Measurements from ENCODE around the gene NDUFAF8.

NDUFAF8 gene

DNA sequence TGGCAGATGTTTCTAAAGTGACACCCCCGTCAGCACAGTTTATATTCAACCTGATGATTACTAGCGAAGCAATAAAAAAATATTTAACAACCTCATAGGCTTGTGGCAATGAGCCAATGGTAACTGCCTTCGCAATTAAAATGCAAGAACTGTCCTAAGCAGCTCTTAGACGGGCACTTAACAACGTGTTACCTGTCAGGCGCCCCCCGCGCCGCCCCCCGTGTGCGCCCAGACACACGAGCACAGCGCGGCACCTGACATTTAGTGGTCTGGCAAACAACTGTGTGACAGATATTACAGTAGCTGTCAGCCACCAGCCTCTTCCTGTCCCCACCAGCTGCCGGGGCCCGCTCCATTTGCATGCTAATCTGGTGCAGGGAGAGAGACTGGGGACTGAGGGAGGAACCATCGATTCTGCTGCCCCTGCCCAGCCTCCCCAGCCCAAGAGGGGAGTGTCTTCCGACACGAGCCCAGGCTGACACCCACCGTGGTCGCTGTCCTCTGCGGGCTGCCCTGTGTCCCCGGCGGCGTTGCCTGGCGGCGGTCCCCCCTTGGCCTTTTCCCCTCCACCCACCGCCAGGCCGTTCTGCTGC lies 12.7 kb downstream of the NDUFAF8 start:
- DNase-seq (ENCODE audit: low read depth in 2 of 2), result no peak

DNA sequence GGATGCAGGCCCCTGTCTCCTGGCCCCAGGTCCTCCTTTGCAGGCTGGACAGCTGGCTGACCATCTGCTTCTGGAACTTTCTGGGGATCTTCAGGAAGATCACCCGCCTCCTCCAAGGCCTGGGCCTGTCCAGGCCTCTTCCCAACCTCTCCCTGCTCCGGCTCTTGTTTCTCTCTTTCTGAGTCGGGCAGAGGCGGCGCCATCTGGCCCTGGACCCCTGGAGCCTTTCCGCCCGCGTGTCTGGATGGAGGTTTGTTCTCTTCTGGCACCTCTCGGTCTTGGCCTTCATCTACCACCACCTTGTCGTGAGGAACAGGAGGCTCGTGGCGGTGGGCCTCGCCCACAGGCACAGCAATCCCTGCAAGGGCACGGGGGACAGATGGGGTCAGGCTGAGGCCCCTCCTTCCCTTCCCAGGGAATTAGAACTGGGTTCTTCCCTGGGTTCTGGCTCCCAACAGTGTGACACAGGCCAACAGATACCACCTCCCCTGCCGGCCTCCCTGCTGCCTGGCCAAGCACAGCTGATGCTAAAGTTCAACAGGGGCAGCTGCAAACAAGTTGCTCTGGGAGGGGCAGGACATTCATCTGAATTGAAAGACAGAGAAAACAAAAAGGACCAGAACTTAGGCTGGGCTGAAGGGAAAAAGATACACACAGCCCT lies 13.3 kb downstream of the NDUFAF8 start:
- DNase-seq (ENCODE audit: low read depth in 2 of 2), result no peak

DNA sequence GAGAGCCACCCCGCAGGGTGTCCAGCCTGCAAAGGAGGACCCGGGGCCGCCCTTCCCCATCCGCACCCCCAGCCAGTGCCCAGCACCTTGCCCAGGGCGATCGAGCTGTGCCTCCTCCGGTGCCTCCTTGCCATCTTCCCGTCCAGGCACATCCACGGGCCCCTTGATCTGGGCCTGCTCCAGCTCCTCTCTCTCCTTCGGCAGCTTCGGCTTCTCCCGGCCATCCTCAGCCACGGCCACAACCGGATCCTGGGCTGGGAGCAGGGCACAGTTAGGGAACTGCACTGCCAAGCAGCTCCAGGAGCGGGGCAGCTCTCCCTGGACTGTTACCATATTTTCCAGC lies 13.8 kb downstream of the NDUFAF8 start:
- no peak for DNase-seq (ENCODE audit: low read depth in 2 of 2)

DNA sequence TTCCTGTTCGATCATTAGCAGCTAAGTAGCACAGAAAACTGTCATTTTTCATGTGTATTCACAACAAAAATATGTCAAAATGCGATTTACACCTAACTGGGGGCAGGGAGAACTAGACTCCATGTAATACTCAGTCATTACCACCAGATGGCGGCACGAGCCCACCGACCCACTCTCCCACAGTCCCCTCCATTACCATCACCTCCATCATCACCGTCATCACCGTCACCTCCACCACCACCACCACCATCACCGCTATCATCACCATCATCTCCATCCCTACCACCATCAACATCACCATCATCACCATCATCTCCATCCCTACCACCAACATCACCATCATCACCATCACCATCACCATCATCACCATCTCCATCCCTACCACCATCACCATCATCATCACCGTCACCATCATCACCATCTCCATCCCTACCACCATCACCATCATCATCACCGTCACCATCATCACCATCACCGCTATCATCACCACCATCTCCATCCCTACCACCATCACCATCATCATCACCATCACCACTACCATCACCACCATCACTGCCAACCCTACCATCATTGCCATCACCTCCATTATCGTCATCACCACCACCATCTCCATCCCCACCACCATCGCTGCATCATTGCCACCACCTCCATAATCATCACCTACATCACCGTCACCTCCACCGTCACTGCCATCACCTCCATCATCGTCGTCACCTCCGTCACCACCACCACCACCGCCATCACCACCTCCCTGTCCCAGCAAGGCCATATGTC lies 14.4 kb downstream of the NDUFAF8 start:
- DNase-seq (ENCODE audit: low read depth in 2 of 2), result peak; percentile 15 to 32

DNA sequence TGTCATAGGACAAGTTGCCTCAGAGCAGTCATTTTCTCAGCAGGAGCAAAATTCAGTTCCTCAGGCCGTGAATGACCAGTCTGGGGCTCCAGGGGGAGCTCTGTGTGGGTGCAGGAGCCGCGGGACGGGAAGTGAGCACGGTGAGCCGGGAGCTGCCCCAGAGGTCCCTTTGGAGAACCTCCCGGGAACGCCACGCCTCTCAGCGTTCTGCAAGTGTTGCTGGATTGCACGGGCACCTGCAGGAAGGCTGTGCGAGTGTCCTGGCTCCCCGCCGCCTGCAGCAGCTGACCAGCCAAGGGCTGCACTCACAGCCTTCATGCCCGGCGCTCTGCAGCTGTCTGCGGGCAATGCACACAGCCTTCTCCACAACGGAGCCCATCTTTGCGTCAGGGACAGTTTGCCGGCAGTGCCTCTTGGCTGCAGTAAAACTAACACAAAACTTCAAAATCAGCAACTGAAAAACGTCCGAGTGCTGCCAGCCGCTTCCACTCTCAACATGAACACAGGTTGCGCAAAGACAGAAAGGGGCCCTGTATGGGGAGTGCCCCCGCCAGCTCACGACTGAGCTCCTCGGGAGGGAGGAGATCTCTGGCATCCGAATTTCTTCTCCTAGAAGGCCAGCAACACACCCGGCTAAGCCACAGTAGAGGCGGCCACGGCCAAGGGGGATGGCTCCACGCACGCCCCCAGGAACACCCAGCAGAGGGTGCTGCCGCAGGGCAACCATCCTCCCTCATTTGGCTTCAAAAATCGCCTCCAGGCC lies 16.0 kb downstream of the NDUFAF8 start:
- no peak for DNase-seq (ENCODE audit: low read depth in 2 of 2)

DNA sequence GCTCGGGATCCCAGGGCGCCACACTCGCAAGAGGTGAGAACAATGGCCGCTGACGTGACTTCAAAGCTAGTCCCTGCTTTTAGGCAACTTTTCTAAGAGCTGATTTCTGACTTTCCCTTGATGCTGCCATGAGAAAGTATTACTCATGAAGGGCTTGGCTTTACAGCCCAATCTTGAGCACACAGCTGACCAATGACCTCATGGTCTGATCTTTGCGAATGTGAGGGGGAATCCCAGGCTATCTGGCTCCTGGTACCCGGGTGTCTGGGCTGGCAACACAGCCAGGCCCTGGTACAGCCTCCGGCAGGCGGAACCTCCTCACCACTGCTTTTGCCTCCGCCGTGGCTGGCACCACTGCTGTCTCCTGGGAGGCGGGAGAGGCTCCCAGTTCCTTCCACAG lies 17.5 kb downstream of the NDUFAF8 start:
- no peak for DNase-seq (ENCODE audit: low read depth in 2 of 2)

DNA sequence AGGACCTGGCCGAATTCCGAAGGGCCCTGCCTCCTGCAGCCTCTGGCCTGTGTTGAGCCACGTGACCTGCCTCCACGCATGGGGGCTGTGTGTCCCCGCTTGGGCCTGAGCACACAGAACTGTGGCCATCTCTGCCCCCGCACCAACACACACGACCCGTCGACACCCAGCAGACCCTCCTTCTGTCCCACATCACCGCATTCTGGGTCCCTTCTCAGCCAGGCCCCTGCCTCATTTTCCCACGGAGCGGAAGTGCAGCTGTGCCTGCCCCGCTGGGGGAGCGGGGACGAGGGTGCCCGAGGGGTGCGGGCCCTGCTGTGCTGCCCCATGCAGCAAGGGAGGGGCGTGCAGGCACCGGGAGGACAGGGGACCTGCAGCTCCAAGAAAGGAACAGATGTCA lies 18.4 kb downstream of the NDUFAF8 start:
- DNase-seq (ENCODE audit: low read depth in 2 of 2), result no peak

DNA sequence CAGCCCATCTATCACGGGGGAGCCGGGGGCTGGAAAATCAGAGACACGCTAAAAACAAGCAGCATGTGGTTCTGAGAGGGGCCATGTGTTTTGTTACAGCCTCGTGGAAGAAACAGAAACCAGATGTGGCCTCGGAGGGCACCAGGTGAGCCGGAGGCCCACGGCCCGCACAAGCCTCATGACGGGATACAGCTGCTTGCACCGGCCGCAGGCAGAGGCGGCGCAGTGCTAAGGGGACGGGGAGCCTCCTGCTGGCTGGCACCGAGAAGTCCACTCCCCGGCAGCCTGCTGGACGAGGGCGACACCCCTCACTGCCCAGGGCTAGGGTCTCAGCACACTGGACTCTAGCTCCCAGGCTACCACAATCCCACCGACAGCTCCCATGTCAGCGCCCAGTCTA lies 19.2 kb downstream of the NDUFAF8 start:
- DNase-seq (ENCODE audit: low read depth in 2 of 2), result no peak

DNA sequence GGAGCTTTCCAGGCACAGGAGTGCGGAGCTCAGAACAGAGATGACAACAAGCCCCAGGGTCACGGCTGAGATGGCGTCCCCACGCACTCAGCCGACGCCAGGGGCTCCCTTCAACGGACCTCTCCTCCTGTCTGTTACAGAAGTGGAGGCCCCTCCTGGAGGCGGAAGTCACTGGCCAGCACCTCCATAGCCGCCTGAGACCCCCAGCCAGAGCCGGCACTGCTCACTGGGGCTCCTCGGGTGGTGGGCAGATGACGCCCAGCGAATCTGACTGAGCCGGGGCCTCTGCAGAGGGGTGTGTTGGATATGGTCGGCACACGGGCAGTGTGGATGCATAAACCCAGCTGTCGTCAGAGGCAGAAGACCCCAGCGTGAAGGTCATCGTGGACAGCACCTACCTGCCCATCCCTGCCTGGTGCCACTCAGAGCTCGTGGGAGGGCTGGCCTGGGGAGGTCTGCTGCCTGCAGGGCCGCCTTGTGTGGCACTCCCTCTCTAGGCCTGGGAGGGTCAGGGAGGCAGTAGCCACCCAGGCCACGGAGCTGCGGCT lies 20.0 kb downstream of the NDUFAF8 start:
- no peak for DNase-seq (ENCODE audit: low read depth in 2 of 2)

DNA sequence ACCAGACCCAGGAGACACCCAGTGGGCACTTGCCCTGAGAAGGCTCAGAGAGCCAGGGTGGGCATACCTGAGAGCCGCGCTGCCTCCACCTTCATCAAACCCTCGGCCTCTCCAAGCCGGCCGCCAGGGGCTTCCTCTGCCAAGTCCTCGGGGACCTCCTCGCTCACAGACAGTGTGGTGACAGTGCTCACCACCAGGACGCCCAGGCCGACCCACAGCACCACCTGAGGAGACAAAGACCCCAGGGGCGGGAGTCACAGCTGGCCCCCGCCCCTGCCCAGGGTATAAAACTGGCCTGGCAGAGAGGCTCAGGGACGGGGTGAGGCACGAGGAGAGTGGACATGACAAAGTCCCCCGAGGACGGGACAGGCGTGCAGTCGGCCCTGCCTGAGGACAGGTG lies 21.1 kb downstream of the NDUFAF8 start:
- no peak for DNase-seq (ENCODE audit: low read depth in 2 of 2)

DNA sequence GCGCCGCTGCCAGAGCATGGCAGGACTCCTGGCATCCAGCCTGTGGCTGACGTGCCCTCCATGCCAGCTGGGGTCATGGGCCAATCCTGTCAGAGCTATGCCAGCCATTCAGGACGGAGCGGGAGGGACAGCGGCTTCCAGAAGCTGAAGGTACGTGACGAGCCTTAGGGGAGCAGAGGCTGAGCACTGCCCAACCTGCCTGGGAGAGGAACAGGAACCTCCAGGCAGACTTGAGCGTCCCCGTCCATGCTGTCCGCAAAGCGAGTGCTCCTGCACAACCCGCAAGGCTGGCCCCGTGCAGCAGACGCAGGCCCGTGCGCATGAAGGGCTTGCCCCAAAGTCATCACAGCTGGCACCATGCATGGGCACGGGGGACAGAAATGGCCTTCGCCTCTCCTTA lies 21.5 kb downstream of the NDUFAF8 start:
- no peak for DNase-seq (ENCODE audit: low read depth in 2 of 2)

DNA sequence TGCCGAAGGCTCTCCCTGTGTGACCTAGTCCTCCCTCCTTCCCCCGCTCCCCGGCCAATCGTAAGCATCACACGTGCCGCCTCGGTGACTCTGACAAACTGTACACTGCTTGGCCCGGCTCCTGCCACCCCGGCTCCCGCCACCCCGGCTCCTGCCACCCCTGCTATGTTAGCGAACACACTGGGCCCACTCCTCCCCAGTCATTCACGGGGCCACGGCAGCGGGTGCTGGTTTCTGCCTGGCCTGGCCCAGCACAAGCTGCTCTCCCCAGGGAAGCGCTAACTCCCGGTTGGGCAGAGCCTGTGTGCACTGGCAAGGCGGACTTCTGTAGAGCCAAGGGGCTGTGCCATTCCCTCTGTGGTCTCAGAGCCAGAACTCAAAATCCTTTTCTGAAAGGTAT lies 22.0 kb downstream of the NDUFAF8 start:
- DNase-seq (ENCODE audit: low read depth in 2 of 2), result no peak

DNA sequence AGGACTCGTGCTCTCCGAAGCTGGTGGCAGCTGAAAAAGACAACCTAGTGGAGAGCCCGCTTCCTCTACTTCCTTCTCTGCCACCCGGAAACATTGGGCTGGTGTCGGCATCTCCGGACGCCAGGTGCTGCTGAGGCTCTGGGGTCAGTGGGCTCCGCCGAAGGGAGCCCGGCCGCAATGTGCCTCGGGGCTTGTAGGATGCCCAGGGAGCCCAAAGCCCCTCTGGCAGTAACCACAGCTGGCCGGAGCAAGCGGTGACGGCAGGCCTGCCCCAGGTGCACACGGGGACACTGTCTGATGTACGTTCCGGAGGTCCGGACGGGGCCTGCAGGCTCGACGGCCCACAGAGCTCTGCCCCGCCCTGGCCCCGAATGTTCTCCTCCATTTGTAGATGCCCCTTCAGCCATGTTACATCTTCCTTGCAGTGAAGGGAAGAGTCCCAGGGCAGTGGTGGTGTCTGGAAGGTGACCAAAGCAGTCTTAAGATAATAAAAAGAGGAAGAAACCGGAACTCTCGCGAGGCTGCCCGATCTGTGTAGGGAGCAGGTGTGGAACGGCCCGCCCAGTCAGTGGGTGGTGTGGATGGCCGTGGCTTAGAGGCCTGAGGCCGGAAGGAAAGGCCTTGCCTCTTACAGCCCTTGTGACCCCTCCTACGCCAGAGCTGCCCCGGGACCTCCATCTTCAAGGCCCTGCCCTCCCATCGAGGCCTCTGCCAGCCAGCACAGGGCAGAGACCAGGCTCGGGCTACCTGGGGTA lies 22.6 kb downstream of the NDUFAF8 start:
- no peak for DNase-seq (ENCODE audit: low read depth in 2 of 2)

DNA sequence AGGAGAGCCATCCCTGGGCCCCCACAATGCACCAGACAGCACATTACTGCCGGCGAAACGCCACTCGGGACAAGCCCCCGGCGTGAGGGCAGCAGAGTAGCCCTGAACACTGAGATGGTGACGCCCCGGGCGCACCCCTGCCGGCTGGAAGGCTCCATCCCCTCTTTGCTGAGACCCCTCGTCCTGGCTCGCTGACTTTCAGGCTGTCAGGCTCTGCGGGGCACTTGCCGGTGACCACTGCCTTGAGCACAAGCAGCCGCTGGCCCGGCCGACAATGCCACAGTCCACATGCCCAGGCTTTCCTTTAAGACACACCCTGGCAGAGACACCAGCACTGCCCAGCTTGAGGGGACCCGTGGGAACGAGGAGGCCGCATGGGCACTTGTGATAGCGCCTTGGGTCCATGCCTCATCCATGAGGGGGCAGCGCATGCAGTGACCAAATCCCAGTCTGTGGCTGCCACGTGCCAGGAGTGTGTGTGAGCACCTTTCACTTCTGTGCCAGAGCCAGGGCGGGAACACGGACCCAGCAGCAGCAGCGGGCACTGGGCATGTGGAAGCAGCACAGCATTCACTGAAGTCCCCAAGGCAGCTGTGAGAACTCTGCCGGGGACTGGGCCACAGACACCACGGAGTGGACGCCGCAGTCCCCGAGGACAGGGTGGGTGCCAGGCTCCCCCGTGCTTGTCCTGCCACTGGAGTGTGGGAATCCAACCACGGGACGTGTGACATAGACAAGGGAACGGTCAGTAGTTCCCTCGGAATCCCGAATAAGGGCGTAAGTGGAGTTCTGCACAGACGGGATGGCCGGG lies 24.5 kb downstream of the NDUFAF8 start:
- DNase-seq (ENCODE audit: low read depth in 2 of 2), result no peak

DNA sequence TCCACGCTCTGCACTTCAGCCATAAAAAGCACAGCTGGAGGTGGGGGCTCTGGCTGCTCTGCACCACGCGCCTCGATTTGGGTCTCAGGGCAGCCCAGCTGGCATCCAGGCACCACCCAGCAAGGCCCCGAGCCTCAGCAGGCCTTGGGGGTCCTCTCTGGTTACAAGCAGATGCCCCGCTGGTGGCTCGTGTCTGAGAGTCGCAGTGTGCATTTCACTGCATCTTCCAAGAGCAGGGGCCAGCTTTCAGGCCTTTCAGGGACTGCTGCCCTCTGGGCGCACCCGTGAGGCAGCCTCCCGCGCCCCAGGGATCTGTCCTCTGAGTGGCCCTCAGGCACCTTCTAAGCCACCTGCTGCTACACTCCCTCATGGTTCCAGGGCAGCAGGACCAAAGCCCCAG lies 25.5 kb downstream of the NDUFAF8 start:
- DNase-seq (ENCODE audit: low read depth in 2 of 2), result no peak

DNA sequence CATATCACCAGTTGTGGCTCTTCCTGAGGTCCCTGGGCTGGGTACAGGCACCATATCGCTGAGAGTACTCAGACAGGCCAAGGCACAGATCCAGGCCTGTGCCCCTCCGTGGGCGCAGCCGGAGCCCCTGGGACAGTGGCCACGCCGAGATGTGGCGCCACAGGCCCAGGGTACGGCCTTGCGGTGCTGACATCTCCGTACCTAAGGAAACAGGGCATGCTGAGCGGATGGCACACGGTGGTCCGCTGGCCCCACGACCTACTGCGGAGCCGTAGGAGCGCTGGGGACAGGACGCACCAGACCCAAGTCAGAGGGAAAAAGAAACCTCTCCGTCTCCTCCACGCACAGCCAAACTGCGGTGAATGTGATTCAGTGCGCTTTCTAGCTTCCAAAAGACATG lies 26.5 kb downstream of the NDUFAF8 start:
- DNase-seq (ENCODE audit: low read depth in 2 of 2), result no peak

DNA sequence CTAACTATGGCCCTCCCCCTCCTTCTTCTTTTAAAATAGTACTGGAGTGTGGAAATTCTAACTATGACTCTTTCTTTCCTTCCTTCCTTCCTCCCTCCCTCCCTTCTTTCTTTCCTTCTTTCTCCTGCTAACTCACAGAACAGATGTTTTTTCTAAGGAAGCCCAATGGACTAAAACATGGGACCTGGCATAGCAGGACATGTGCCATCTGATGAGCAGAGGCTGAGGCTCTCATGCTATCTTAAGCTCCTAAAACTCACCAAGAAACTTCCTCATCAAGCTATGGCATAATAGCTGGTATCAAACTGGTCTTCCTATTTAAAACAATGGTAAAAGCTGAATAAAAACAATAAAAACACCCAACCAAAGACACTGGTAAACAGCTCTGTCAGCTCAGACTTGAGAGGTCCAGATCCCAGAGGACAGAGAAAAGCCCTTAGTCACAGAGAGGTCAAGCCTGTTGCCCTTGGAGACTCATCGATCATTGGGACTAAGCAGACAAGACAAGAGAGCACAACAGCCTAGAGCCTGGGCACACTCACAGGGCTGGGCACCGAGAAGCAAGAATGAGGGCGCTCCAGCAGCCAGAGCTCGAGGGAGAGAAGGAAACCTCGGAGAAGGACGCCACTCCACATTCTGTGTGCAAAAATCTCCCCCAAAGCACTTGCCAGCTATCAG lies 28.4 kb downstream of the NDUFAF8 start:
- no peak for DNase-seq (ENCODE audit: low read depth in 2 of 2)

DNA sequence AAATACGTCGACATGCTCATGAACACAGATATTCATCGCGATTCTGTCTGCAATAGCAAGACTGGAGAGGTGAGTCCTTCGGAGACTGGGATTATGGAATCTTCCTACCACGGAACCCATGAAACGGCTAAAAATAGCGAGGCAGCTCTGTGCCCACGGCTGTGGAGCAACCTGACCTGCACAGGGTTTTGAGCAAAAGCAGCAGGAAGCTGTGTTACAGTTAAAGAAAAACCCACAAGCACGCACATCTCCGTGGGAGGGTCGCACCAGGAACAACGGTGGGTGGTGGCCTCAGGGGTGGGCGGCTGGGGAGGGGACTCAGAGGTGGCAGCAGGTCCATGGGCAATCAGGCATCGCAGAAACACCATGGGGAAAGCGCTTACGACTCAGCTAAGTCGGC lies 31.2 kb downstream of the NDUFAF8 start:
- no peak for DNase-seq (ENCODE audit: low read depth in 2 of 2)

DNA sequence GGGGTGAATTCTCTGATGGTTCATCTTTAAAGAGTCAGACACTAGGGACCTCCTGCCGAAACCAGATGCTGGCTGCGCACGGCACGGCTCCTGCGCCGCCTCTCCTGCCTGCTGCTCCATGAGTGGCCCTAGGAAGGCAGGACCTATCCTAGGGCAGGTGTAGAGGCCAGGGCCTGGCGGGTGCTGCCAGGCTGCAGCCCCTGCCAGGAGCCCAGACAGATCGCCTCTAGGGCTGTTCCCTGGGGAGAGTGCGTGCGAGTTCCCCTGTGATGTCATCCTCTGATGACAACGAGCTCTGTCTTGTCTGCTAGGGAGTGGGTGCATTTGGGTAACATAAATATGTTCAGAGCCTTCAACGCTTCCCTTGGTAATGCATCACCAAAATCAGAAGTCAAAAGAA lies 32.1 kb downstream of the NDUFAF8 start:
- no peak for DNase-seq (ENCODE audit: low read depth in 2 of 2)

DNA sequence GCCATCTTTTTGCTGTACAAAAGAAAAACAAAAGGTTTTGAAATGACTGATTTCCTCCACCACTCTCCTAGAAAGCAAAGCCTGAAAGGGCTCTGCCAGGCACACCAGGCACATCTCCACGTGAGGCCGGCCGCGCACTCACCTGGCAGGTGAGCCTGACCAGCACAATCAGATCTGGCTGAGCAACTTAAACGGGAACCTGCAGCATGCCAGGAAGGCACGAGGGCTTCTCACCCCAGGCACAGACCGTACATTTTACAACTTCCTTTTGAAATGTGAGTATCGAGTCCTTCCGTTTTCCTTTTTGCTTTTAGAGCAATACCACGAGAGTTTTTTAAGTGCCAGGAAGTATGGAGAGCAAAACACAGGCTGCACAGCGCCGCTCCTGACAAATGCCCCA lies 33.5 kb downstream of the NDUFAF8 start:
- no peak for DNase-seq (ENCODE audit: low read depth in 2 of 2)
